D721Med (cell line): ENCODE data around the gene GIMAP8.

Experiments
- DNase-seq: peaks from one replicate; pipeline ENCODE4 v3.0.0; 2011; ENCODE audit warnings: low spot score; ENCODE audit not compliant: insufficient read length
- FAIRE-seq: peaks from 2 replicates; lab custom pipeline; 2011; peaks lifted over from hg19 to GRCh38; lab: Jason Lieb, UNC
- TF ChIP-seq, protein P1 (sequence below): IDR thresholded peaks from 2 replicates; pipeline ENCODE4 v1.5.1; 2012; ENCODE audit warnings: mild to moderate bottlenecking, control low read depth; ENCODE audit not compliant: insufficient read depth; ENCODE audit errors: missing control alignments

GIMAP8 gene

DNA sequence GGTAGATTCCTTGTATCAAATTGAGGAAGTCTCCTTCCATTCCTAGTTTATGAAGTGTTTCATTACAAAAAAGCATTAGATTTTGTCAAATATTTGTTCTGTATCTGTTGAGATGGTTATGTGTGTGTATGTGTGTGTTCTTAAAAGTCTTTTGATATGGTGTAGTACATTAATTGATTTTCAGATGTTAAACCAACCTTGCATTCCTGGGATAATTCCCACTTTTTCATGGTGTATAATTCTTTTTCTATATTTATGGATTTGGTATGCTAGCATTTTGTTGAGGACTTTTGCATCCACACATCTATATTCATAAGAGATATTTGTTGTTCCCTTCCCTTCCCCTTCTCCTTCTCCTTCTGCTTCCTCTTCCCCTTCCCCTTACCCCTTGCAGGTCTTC is 8.9 kb upstream of the GIMAP8 start:
- FAIRE-seq: no peak
- DNase-seq: no peak
- TF ChIP-seq, protein P1, sequence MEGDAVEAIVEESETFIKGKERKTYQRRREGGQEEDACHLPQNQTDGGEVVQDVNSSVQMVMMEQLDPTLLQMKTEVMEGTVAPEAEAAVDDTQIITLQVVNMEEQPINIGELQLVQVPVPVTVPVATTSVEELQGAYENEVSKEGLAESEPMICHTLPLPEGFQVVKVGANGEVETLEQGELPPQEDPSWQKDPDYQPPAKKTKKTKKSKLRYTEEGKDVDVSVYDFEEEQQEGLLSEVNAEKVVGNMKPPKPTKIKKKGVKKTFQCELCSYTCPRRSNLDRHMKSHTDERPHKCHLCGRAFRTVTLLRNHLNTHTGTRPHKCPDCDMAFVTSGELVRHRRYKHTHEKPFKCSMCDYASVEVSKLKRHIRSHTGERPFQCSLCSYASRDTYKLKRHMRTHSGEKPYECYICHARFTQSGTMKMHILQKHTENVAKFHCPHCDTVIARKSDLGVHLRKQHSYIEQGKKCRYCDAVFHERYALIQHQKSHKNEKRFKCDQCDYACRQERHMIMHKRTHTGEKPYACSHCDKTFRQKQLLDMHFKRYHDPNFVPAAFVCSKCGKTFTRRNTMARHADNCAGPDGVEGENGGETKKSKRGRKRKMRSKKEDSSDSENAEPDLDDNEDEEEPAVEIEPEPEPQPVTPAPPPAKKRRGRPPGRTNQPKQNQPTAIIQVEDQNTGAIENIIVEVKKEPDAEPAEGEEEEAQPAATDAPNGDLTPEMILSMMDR: no peak

DNA sequence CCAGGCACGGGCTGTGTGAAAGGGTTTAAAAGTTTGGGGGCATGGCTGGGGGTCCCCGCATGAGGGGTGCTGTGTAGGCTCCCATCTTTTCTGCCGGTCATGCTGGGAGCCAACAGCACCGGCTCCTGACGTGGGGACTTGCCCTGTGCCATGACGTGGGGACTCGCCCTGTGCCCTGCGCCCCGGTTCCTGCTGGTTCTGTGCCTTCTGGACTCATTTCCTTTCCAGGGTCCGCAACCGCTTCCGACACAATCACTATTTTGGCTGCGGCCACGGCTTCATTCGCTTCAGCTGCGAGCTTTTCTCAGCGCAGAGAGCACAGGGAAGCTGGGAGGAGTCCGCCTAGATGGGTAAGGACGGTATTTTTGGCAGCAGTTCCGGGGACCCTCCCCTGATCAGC is 7.6 kb upstream of the GIMAP8 start:
- no peak for FAIRE-seq
- DNase-seq: no peak

DNA sequence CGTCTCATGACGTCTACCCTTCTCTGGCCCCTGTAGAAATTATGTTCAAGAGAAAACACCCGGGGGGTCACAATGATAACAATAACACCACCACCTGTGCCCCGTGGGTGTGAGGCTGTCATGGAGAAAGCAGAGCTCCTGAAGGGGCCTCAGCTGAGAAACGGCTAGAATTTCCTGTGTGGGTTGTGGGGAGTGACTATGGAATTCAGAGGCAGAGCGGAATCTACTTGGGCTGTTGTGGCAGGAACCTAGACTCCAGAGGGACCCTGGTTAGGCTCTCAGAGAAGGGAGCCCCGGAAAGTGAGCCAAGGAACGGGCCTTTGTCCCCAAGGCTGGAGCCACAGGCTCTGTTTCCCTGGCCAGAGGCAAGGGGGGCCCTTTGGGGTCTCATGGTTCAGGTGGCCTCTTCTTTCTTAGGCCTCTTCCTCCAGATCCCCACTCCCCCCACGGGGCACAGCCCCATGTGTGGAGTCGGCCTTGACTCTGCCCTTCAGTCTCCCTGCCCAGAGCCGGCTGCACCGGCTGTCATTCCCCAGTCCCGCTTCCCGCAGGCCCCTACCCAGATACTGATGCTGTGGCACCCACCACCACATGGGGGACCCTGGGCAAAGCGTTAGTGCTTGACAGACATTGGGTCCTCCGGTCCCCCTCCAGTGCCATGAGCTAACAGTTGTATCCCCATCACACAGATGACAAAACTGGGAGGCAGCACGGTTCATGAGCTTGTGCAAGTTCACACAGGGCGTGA is 6.5 kb upstream of the GIMAP8 start:
- TF ChIP-seq, protein P1: no peak
- DNase-seq (no peak), FAIRE-seq (no peak)

More for the DNA sequence above, 7.6 kb upstream of the GIMAP8 start:
- TF ChIP-seq, protein P1: no peak

DNA sequence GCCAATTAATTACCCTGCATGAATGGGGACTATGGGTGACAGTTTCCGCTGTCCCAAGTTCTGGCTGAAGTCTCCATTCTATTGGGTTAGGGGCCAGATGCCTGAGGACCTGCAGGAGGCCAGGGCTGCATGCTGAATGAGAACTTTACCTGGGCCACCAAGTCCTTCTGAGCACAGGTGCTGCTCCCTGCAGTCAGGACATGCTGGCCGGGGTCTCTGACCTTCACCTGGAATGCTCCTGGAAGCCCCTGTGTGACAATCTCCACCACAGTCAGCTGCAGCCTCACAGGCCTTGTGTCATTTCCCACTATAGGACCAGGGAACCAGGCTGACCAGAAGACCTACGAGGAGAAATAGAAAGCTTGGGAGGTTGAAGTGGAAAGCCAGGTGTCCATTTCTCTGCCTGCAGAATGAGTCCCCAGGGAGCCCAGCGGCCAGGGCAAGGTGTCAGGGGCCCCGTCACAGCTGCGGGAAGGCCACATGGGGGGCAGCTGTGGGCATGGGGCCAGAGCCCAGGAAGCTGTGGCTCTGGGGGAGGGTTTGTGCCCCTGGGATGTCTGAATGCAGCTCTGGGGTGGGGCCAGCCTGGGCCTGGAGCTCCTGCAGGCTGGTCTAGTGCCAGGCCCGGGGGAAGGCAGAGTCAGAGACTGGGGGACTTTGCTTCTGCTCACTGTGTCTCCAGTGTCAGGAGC is 5.6 kb upstream of the GIMAP8 start:
- FAIRE-seq (no peak), DNase-seq (no peak)
- TF ChIP-seq, protein P1: no peak

DNA sequence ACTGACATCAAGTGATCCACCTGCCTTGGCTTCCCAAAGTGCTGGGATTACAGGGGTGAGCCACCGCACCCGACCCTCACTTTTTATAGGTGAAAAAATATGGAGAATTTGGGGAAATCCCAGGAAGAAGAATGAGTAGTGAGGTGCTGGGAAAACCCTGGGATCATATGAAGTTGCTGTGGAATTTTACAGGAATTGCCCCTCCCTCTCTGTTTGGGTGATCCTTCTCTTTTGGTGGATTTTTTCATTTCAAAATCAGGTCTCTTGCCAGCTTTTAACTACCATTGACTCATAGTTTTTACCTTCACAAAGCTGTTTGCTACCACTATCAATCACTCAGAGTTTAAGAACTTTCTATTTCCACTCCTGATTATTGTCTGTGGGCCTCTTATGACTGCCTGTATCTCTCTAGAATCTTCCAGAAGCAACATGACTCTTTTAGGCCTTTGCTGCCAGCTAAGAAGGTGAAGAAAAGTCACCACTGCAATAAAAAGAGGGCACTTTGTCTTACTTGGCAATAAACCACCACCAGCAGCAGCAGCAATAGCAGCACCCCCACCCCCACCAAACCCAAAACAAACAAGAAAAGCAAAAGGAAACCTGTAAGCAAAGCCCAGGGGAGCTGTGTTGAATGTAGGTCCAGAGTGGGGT is 4.0 kb upstream of the GIMAP8 start:
- FAIRE-seq (no peak), DNase-seq (no peak)
- TF ChIP-seq, protein P1: no peak

DNA sequence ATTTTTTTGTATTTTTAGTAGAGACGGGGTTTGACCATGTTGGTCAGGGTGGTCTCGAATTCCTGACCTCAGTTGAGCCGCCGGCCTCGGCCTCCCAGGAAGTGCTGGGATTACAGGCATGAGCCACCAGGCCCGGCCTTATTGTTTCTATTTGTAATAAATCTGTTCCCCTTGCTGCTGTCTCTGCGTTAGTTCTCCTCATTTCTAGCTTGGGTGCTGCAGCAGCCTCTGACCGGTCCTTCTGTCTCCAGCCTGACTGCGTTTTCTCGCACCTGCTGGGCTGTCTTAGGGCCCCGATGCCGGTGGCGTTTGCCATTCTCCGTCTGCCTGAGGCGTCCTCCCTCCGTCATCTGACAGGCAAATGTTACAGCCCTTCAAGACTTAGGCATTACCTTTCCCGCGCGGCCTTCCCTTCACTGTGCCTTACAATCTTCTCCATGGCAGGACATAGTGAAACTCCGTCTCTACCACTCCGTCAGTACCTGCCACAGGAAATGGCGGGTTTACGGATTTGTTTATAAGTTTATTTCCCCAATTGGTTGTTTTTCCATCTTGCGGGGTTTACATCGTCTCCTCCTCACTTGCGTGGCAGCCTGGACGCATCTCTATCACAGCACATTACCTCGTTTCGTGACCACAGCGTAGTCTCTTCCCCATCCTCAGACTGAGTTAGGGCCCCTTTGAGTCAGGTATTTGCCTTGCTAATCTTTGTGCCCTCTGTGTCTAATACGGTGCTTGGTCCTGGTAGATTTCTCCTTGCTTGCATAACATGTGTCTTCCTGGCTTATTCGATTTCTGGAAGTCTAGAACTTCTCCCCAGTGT is 2.3 kb upstream of the GIMAP8 start:
- TF ChIP-seq, protein P1: no peak
- FAIRE-seq: no peak
- DNase-seq: no peak
